ENCODE data around the gene SENP1. TPM values are rescaled to one million over a fixed set of nuclear protein-coding genes. Genes with fewer than 3 reads are reported as not detected.

Gene SENP1
- total RNA-seq, 1 experiment from 2014 or later = 23.0 TPM

- H3K4me3 ChIP-seq = no peak overlapping the region
- no peak for DNase-seq
- intact Hi-C loops (cut with micrococcal nuclease; ENCODE audit: unreplicated experiment) = no loop called here
- H3K9me2 ChIP-seq (ENCODE audit: insufficient read depth) = no peaks in the 10 kb centered on the region
- 0 out of 2 replicates have a peak, but pooled peaks cover 5% of the 10 kb centered on the region for H3F3A ChIP-seq (ENCODE audit: insufficient read depth, low read depth)
- 0 out of 2 replicates have a peak, but pooled peaks cover 1% of the 10 kb centered on the region for H3K36me3 ChIP-seq (ENCODE audit: low read depth)
- no peaks in the 10 kb centered on the region for H3K4me1 ChIP-seq (replicated peaks; ENCODE audit: insufficient read depth)
- H3K79me2 ChIP-seq (ENCODE audit: low read depth) = no peaks in the 10 kb centered on the region
- H3K27me3 ChIP-seq (ENCODE audit: insufficient read depth, low read depth) = no peaks in the 10 kb centered on the region
- CTCF ChIA-PET = no interaction called here
- no peaks in the 10 kb centered on the region for H3K9me3 ChIP-seq (ENCODE audit: insufficient read depth, low read depth)
- no peak overlapping the region for H3K27ac ChIP-seq
- POLR2A ChIA-PET (ENCODE audit: unreplicated experiment) = no interaction called here
- no peaks in the 10 kb centered on the region for H4K20me1 ChIP-seq (ENCODE audit: insufficient read depth)
- no TSS peak for BruUV-seq (replicated peaks)
- no peak overlapping the region for H3K4me2 ChIP-seq
- TF ChIP-seq CTCF (conservative IDR thresholded peaks at IDR 0.05) (no peak), EZH2 (IDR thresholded peaks at IDR 0.05; ENCODE audit: low read depth) (no peak)
- no peak overlapping the region for H2AFZ ChIP-seq
Measured at GRCh38 chr12:48143898-48144297, 38.0 kb upstream of the SENP1 start.

- H3K27ac ChIP-seq = no peak overlapping the region
- 0 out of 2 replicates have a peak, but pooled peaks cover 5% of the 10 kb centered on the region for H3F3A ChIP-seq (ENCODE audit: insufficient read depth, low read depth)
- ChIA-PET CTCF (no interaction called here), POLR2A (ENCODE audit: unreplicated experiment) (no interaction called here)
- no peaks in the 10 kb centered on the region for H3K9me3 ChIP-seq (ENCODE audit: insufficient read depth, low read depth)
- no peaks in the 10 kb centered on the region for H4K20me1 ChIP-seq (ENCODE audit: insufficient read depth)
- H3K36me3 ChIP-seq (ENCODE audit: low read depth) = no peaks in the 10 kb centered on the region
- intact Hi-C loops (cut with micrococcal nuclease; ENCODE audit: unreplicated experiment) = no loop called here
- H3K4me2 ChIP-seq = no peak overlapping the region
- no peaks in the 10 kb centered on the region for H3K9me2 ChIP-seq (ENCODE audit: insufficient read depth)
- no TSS peak for BruUV-seq (replicated peaks)
- H2AFZ ChIP-seq = no peak overlapping the region
- no peak overlapping the region for H3K4me3 ChIP-seq
- H3K79me2 ChIP-seq (ENCODE audit: low read depth) = no peaks in the 10 kb centered on the region
- H3K27me3 ChIP-seq (ENCODE audit: insufficient read depth, low read depth) = no peaks in the 10 kb centered on the region
- H3K4me1 ChIP-seq (replicated peaks; ENCODE audit: insufficient read depth) = no peaks in the 10 kb centered on the region
- TF ChIP-seq CTCF (conservative IDR thresholded peaks at IDR 0.05) = no peak
- no peak for DNase-seq
Measured at GRCh38 chr12:48142818-48143674, 37.2 kb upstream of the SENP1 start.

GRCh38 chr12:48135027-48135426, 29.1 kb upstream of the SENP1 start:
- POLR2A ChIA-PET (ENCODE audit: unreplicated experiment) = no interaction called here
- Histone ChIP-seq H3K27me3 (ENCODE audit: insufficient read depth, low read depth) (no peaks in the 10 kb centered on the region), H3K27ac (no peak overlapping the region), H2AFZ (no peak overlapping the region), H3K36me3 (ENCODE audit: low read depth) (peaks cover 16% of the 10 kb centered on the region; the same call in 1 of the 2 replicates), H3K4me1 (replicated peaks; ENCODE audit: insufficient read depth) (no peaks in the 10 kb centered on the region), H3K9me3 (ENCODE audit: insufficient read depth, low read depth) (no peaks in the 10 kb centered on the region), H4K20me1 (ENCODE audit: insufficient read depth) (no peaks in the 10 kb centered on the region), H3F3A (ENCODE audit: insufficient read depth, low read depth) (no peaks in the 10 kb centered on the region), H3K79me2 (ENCODE audit: low read depth) (no peaks in the 10 kb centered on the region), H3K4me3 (no peak overlapping the region), H3K4me2 (no peak overlapping the region), H3K9me2 (ENCODE audit: insufficient read depth) (no peaks in the 10 kb centered on the region)
- no peak for DNase-seq
- TF ChIP-seq EZH2 (IDR thresholded peaks at IDR 0.05; ENCODE audit: low read depth) (no peak), CTCF (conservative IDR thresholded peaks at IDR 0.05) (no peak)
- CTCF ChIA-PET = no interaction called here
- intact Hi-C loops (cut with micrococcal nuclease; ENCODE audit: unreplicated experiment) = no loop called here
- BruUV-seq (replicated peaks) = no TSS peak
